GM13976 (cell line): Measurements from ENCODE around the gene PCNX2.

Experiments used
- DNase-seq: peaks from one replicate; pipeline ENCODE4 v3.0.0; 2012; ENCODE audit warnings: low spot score
- in situ Hi-C: fragments of 300-500 bp; cut with MboI; formaldehyde crosslinking; loops from one replicate; pipeline ENCODE4 v1.12.0; 2022; ENCODE audit warnings: low sequenced_read_pairs, mixed read lengths, inconsistent platforms; ENCODE audit not compliant: unreplicated experiment
- TF ChIP-seq, protein P1 (sequence below): IDR thresholded peaks from 2 replicates; pipeline ENCODE4 v1.5.1; 2012; ENCODE audit warnings: borderline replicate concordance, mild to moderate bottlenecking; ENCODE audit not compliant: insufficient read depth; ENCODE audit errors: extremely low read depth, missing control alignments, control extremely low read depth

Gene PCNX2

GRCh38 chr1:233208687-233209086, 86.8 kb downstream of the PCNX2 start:
- in situ Hi-C loops, result no loop called here
- TF ChIP-seq, protein P1, sequence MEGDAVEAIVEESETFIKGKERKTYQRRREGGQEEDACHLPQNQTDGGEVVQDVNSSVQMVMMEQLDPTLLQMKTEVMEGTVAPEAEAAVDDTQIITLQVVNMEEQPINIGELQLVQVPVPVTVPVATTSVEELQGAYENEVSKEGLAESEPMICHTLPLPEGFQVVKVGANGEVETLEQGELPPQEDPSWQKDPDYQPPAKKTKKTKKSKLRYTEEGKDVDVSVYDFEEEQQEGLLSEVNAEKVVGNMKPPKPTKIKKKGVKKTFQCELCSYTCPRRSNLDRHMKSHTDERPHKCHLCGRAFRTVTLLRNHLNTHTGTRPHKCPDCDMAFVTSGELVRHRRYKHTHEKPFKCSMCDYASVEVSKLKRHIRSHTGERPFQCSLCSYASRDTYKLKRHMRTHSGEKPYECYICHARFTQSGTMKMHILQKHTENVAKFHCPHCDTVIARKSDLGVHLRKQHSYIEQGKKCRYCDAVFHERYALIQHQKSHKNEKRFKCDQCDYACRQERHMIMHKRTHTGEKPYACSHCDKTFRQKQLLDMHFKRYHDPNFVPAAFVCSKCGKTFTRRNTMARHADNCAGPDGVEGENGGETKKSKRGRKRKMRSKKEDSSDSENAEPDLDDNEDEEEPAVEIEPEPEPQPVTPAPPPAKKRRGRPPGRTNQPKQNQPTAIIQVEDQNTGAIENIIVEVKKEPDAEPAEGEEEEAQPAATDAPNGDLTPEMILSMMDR, result no peak
- DNase-seq, result no peak

- TF ChIP-seq, protein P1, result no peak
- in situ Hi-C loops, result no loop called here
- DNase-seq, result no peak
These were observed 97.6 kb downstream of the PCNX2 start for GRCh38 chr1:233197940-233198339.

- TF ChIP-seq, protein P1, result no peak
- no peak for DNase-seq
- in situ Hi-C loops, result no loop called here
These were observed 101.8 kb downstream of the PCNX2 start for GRCh38 chr1:233193741-233194140.

- in situ Hi-C loops, result no loop called here
- DNase-seq, result no peak
- TF ChIP-seq, protein P1, result no peak
These were observed 104.5 kb downstream of the PCNX2 start for GRCh38 chr1:233190987-233191386.

DNA sequence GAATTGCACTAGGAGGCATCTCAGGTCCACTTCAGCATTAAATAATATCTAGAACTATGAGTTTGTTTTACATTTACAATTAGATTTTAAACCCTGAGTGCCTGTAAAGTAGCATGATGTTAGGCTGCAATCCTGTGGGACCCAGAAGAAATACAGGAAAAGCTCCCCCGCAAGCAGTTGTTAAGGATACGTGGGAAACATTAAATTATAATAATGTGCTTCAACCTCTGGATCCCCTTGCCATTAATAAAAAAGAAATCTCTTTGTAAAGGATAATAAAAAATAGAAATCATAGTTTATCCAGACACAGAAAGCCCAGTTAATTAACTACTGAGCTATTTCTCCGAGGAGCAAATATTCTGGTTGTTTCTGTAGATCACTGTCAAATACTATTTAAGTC, 106.0 kb downstream of the PCNX2 start:
- in situ Hi-C loops, result no loop called here

GRCh38 chr1:233188061-233188460, 107.5 kb downstream of the PCNX2 start:
- DNase-seq, result no peak
- in situ Hi-C loops, result no loop called here
- TF ChIP-seq, protein P1, result no peak

More for the DNA sequence above, 106.0 kb downstream of the PCNX2 start:
- no peak for DNase-seq
- TF ChIP-seq, protein P1, result no peak
